ENCODE results near the gene EVI2B.

- no peak for TF ChIP-seq POLR2AphosphoS5 (IDR thresholded peaks at IDR 0.05; ENCODE audit: low read depth, low read length)
- TF ChIP-seq POLR2A (IDR thresholded peaks at IDR 0.05; ENCODE audit: low read depth, low read length), result peak; percentile 57
- TF ChIP-seq POU2F2 (IDR thresholded peaks at IDR 0.05; ENCODE audit: low read depth, low read length), result no peak
These were observed 4.5 kb upstream of the EVI2B start for GRCh38 chr17:31318298-31318801.

Data from GM12891 (cell line).